ENCODE measurements around the gene PCK2. TPM values are rescaled to one million over a fixed set of nuclear protein-coding genes. Genes with fewer than 3 reads are reported as not detected.
A peak's percentile ranks its signal among the peaks of the same experiment; 100 is the strongest.

PCK2 gene
- total and polyA plus RNA-seq, 2 of the 13 experiments (the other 11 are each of a cell fraction or from before 2014, with no cell fraction given) = 129 to 272 TPM

DNA sequence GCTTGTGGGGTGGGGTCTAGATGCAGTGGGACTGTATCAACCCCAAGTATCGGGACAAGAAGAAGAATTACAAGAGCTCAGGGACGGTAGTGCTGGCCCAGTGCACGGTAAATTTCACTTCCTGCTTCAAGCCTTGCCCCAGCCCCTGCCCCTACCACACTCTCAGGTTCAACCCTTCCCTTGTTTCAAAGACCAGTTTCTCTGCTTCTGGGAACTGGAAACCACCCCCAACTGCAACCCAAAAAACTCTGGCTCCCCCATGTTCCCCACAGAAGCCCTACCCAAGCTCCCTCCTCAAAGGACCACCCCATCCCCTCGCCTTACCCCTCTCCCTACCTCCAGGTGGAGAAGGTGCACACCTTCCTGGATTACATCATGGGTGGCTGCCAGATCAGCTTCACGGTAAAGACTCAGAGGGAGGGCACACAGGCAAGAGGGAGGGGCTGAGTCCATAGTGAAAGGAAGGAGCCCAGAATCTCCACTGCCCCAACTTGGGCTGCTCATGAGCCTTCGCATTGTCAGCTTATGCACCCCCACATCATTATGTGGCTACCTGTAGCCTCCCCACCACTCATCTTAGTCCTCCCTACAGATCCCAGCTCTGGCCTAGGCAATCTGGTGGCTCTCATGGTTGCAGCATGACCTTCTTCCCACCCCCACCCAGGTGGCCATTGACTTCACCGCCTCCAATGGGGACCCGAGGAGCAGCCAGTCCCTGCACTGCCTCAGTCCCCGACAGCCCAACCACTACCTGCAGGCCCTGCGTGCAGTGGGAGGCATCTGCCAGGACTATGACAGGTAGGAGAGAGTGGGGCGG, 18.4 kb upstream of the PCK2 start:
- ChIA-PET POLR2A (interaction anchor here (1.1 to 8.3 kb wide), 6 partner anchors 15 to 66 kb away, joined by 3 to 68 read pairs (median 5); partner anchors contain the start of genes DCAF11, EMC9, NRL and PCK2), CTCF (ENCODE audit: low intra/inter-chr PET ratio, low total read pairs) (no interaction called here)
- no peak overlapping the region for H3K27ac ChIP-seq (ENCODE audit: extremely low read length, insufficient read depth, low read length)
- in situ Hi-C loops (cut with HindIII; ENCODE audit: extremely low pct_ligation_motif_present, low pct_unique_long_range_greater_than_20kb) (no loop called here), intact Hi-C loops (cut with micrococcal nuclease; ENCODE audit: unreplicated experiment) (no loop called here)
- no peaks in the 10 kb centered on the region for H3K79me2 ChIP-seq (ENCODE audit: insufficient read depth, low read length)
- no peaks in the 10 kb centered on the region for H3K9me3 ChIP-seq (ENCODE audit: low read length)
- H3K4me1 ChIP-seq (ENCODE audit: insufficient read depth, low read length) = peaks cover 33% of the 10 kb centered on the region
- H3K4me3 ChIP-seq (replicated peaks in 1 of 3; ENCODE audit: insufficient read depth in 1 of 3, low read depth in 2 of 3, low read length in 3 of 3) = no peak overlapping the region
- H4K20me1 ChIP-seq (ENCODE audit: insufficient read depth, low read length) = no peaks in the 10 kb centered on the region
- ATAC-seq (peak; percentile 1; the same call in 1 of the 3 replicates), DNase-seq (ENCODE audit: low spot score) (no peak), FAIRE-seq (no peak)
- peak overlapping the region; percentile 5; the same call in 1 of the 2 replicates for H3K4me2 ChIP-seq (ENCODE audit: low read depth, low read length)
- peaks cover 15 to 66% of the 10 kb centered on the region in 2 experiments for H3K27me3 ChIP-seq (ENCODE audit: control insufficient read depth in 1 of 2, insufficient read depth in 2 of 2, low read length in 2 of 2)
- 45% methylated on average over 11 of the region's 11 CpGs for WGBS (ENCODE audit: low lambda C conversion rate)
- H2AFZ ChIP-seq (ENCODE audit: low read length) = no peak overlapping the region
- H3K9ac ChIP-seq (ENCODE audit: insufficient read depth, low read depth, low read length) = no peak overlapping the region
- no peaks in the 10 kb centered on the region for H3K36me3 ChIP-seq (replicated peaks in 1 of 2; ENCODE audit: control insufficient read depth in 1 of 2, insufficient read depth in 2 of 2, low read length in 2 of 2)
- no TSS peak for BruUV-seq (replicated peaks)
- TF ChIP-seq GABPA (IDR thresholded peaks at IDR 0.05; ENCODE audit: low read depth, low read length) = no peak
- no peak for TF ChIP-seq GABPA (CRISPR knock-in tag; IDR thresholded peaks at IDR 0.05; ENCODE audit: low read depth)
- TF ChIP-seq PPARG (CRISPR knock-in tag; conservative IDR thresholded peaks at IDR 0.05) = no peak
- TF ChIP-seq ZNF546 (CRISPR knock-in tag; conservative IDR thresholded peaks at IDR 0.05) = no peak
- peak; percentile 27; the same call in 1 of the 2 replicates for TF ChIP-seq ZNF768 (CRISPR knock-in tag; IDR thresholded peaks at IDR 0.05)
- 0 out of 2 replicates have a peak, but pooled peaks have one; percentile 14 for TF ChIP-seq NFKB2 (CRISPR knock-in tag; IDR thresholded peaks at IDR 0.05; ENCODE audit: borderline replicate concordance)
- 0 out of 2 replicates have a peak, but pooled peaks have one; percentile 18 for TF ChIP-seq ZNF619 (CRISPR knock-in tag; IDR thresholded peaks at IDR 0.05)
- TF ChIP-seq HES4 (CRISPR knock-in tag; IDR thresholded peaks at IDR 0.05; ENCODE audit: borderline replicate concordance) = 0 out of 2 replicates have a peak, but pooled peaks have one; percentile 4
- TF ChIP-seq, protein P1, sequence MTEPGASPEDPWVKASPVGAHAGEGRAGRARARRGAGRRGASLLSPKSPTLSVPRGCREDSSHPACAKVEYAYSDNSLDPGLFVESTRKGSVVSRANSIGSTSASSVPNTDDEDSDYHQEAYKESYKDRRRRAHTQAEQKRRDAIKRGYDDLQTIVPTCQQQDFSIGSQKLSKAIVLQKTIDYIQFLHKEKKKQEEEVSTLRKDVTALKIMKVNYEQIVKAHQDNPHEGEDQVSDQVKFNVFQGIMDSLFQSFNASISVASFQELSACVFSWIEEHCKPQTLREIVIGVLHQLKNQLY (CRISPR knock-in tag; IDR thresholded peaks at IDR 0.05) = no peak
- peak; percentile 42; the same call in 1 of the 2 replicates for TF ChIP-seq ATF7 (IDR thresholded peaks at IDR 0.05)
- no peak for TF ChIP-seq ATF7 (CRISPR knock-in tag; IDR thresholded peaks at IDR 0.05)
- TF ChIP-seq, protein P2, sequence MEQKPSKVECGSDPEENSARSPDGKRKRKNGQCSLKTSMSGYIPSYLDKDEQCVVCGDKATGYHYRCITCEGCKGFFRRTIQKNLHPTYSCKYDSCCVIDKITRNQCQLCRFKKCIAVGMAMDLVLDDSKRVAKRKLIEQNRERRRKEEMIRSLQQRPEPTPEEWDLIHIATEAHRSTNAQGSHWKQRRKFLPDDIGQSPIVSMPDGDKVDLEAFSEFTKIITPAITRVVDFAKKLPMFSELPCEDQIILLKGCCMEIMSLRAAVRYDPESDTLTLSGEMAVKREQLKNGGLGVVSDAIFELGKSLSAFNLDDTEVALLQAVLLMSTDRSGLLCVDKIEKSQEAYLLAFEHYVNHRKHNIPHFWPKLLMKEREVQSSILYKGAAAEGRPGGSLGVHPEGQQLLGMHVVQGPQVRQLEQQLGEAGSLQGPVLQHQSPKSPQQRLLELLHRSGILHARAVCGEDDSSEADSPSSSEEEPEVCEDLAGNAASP (CRISPR knock-in tag; IDR thresholded peaks at IDR 0.05; ENCODE audit: borderline replicate concordance) = no peak
- TF ChIP-seq PCBP2 (optimal IDR thresholded peaks at IDR 0.05; ENCODE audit: low read depth, low read length, poor library complexity, severe bottlenecking) = no peak
- TF ChIP-seq BCL6 (CRISPR knock-in tag; IDR thresholded peaks at IDR 0.05) = no peak
- TF ChIP-seq BHLHE40 (IDR thresholded peaks at IDR 0.05; ENCODE audit: low read length) = no peak
- TF ChIP-seq, protein P3, sequence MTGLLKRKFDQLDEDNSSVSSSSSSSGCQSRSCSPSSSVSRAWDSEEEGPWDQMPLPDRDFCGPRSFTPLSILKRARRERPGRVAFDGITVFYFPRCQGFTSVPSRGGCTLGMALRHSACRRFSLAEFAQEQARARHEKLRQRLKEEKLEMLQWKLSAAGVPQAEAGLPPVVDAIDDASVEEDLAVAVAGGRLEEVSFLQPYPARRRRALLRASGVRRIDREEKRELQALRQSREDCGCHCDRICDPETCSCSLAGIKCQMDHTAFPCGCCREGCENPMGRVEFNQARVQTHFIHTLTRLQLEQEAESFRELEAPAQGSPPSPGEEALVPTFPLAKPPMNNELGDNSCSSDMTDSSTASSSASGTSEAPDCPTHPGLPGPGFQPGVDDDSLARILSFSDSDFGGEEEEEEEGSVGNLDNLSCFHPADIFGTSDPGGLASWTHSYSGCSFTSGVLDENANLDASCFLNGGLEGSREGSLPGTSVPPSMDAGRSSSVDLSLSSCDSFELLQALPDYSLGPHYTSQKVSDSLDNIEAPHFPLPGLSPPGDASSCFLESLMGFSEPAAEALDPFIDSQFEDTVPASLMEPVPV (CRISPR knock-in tag; IDR thresholded peaks at IDR 0.05) = no peak
- TF ChIP-seq, protein P4, sequence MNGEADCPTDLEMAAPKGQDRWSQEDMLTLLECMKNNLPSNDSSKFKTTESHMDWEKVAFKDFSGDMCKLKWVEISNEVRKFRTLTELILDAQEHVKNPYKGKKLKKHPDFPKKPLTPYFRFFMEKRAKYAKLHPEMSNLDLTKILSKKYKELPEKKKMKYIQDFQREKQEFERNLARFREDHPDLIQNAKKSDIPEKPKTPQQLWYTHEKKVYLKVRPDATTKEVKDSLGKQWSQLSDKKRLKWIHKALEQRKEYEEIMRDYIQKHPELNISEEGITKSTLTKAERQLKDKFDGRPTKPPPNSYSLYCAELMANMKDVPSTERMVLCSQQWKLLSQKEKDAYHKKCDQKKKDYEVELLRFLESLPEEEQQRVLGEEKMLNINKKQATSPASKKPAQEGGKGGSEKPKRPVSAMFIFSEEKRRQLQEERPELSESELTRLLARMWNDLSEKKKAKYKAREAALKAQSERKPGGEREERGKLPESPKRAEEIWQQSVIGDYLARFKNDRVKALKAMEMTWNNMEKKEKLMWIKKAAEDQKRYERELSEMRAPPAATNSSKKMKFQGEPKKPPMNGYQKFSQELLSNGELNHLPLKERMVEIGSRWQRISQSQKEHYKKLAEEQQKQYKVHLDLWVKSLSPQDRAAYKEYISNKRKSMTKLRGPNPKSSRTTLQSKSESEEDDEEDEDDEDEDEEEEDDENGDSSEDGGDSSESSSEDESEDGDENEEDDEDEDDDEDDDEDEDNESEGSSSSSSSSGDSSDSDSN (CRISPR knock-in tag; IDR thresholded peaks at IDR 0.05) = no peak
- no peak for TF ChIP-seq ZNF607 (CRISPR knock-in tag; IDR thresholded peaks at IDR 0.05; ENCODE audit: borderline replicate concordance)
- no peak for TF ChIP-seq HOXA9 (CRISPR knock-in tag; IDR thresholded peaks at IDR 0.05; ENCODE audit: borderline replicate concordance)
